Right kidney (tissue), 1 donor: ENCODE results near the gene TNFRSF18.

Source experiments
- DNase-seq: peaks from one replicate; pipeline ENCODE4 v3.0.0-alpha.2; 2016

TNFRSF18 gene

GRCh38 chr1:1240822-1241587, 34.6 kb upstream of the TNFRSF18 start:
- DNase-seq, result peak; percentile 57

- DNase-seq, result no peak
These were observed 33.9 kb upstream of the TNFRSF18 start for GRCh38 chr1:1240348-1240732.

GRCh38 chr1:1239614-1240347, 33.4 kb upstream of the TNFRSF18 start:
- peak; percentile 39 for DNase-seq

- peak; percentile 16 for DNase-seq
These were observed 32.8 kb upstream of the TNFRSF18 start for GRCh38 chr1:1239227-1239613.

GRCh38 chr1:1238702-1239178, 32.3 kb upstream of the TNFRSF18 start:
- DNase-seq, result no peak

- DNase-seq, result peak; percentile 64
These were observed 31.7 kb upstream of the TNFRSF18 start for GRCh38 chr1:1237874-1238701.

GRCh38 chr1:1236945-1237873, 30.8 kb upstream of the TNFRSF18 start:
- DNase-seq, result no peak

GRCh38 chr1:1236176-1236763, 29.9 kb upstream of the TNFRSF18 start:
- DNase-seq, result no peak

- DNase-seq, result no peak
These were observed 28.8 kb upstream of the TNFRSF18 start for GRCh38 chr1:1235016-1235744.

- no peak for DNase-seq
These were observed 27.9 kb upstream of the TNFRSF18 start for GRCh38 chr1:1234180-1234808.

- no peak for DNase-seq
These were observed 27.1 kb upstream of the TNFRSF18 start for GRCh38 chr1:1233567-1233892.

- no peak for DNase-seq
These were observed 26.6 kb upstream of the TNFRSF18 start for GRCh38 chr1:1232796-1233566.

GRCh38 chr1:1232208-1232795, 25.9 kb upstream of the TNFRSF18 start, which contains the start of gene B3GALT6:
TSS of gene B3GALT6 (plus strand) at chr1:1232237. CDS start at chr1:1232279, 42 bp downstream.
- DNase-seq, result no peak

- peak; percentile 95 for DNase-seq
These were observed 25.2 kb upstream of the TNFRSF18 start, which contains the start of gene SDF4 for GRCh38 chr1:1231400-1232207. TSS of gene SDF4 (minus strand) at chr1:1232001. CDS start at chr1:1228772, 3,229 bp downstream.

GRCh38 chr1:1230656-1231399, 24.4 kb upstream of the TNFRSF18 start:
- no peak for DNase-seq

GRCh38 chr1:1229770-1230169, 23.4 kb upstream of the TNFRSF18 start:
- DNase-seq, result no peak
